Mucosa of rectum (tissue), 2 donors: Measurements from ENCODE around the gene PRKAR2B.

Experiments
- H3K27ac ChIP-seq, 2 donors: one replicate each; pipeline ENCODE4 v1.7.0; 2013; ENCODE audit warnings: inconsistent platforms in 2 of 2, low read depth in 2 of 2, low read length in 2 of 2
- H3K27me3 ChIP-seq, 2 donors: one replicate each; pipeline ENCODE4 v1.7.0; 2013; ENCODE audit warnings: low read length in 2 of 2; ENCODE audit not compliant: control insufficient read depth in 2 of 2, insufficient read depth in 2 of 2
- H3K36me3 ChIP-seq, 2 donors: one replicate each; pipeline ENCODE4 v1.7.0; 2013; ENCODE audit warnings: low read length in 2 of 2; ENCODE audit not compliant: control insufficient read depth in 2 of 2, insufficient read depth in 2 of 2
- H3K4me1 ChIP-seq, 2 donors: one replicate each; pipeline ENCODE4 v1.7.0; 2013; ENCODE audit warnings: low read length in 2 of 2, mild to moderate bottlenecking in 1 of 2; ENCODE audit not compliant: control insufficient read depth in 2 of 2, insufficient read depth in 2 of 2
- H3K4me3 ChIP-seq, 2 donors: one replicate each; pipeline ENCODE4 v1.7.0; 2013; ENCODE audit warnings: low read length in 2 of 2
- H3K9ac ChIP-seq, 2 donors: one replicate each; pipeline ENCODE4 v1.7.0; 2013; ENCODE audit warnings: low read length in 2 of 2, low read depth in 1 of 2, mild to moderate bottlenecking in 1 of 2
- H3K9me3 ChIP-seq, 2 donors: one replicate each; pipeline ENCODE4 v1.7.0; 2013; ENCODE audit warnings: low read length in 2 of 2; ENCODE audit not compliant: control insufficient read depth in 2 of 2
- donor health status: healthy.
- donor health status: Normal muscosa, but diverticular disease.

PRKAR2B gene

DNA sequence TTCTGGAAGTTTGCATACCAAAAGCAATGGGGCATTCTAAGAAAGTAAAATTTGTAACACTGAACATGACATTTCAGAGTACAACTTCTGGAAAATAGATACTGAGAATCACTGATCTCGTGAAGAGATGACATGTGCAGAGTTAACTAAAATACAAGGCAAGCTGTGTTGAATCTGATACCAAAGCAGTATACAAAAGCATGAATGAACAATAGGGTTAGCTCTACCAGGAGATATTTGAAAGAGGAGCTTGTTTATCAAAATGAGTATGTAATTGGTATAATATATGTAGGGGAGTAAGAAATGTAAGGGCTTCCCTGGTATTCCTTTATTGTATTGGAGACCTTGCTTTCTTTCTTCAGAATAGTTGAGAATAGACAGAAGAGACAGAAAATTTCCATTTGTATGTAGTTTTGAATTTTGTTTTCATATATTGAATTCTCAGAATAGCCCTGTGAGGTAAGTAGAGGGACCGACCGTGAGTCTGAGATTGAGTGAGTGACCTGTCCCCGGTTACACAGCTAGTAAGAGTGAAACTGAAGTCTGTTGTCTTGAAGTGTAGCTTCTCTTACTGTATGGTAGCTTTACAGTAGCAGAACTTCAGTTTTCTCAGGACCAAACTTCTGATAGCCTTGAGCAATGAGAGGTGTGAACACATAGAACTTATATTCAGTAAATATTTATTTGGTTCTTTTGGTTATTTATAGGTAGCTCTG is 129.3 kb downstream of the PRKAR2B start:
- Histone ChIP-seq H3K36me3 (peaks cover 0 to 4% of the 10 kb centered on the region in 2 donors), H3K9ac (no peak overlapping the region), H3K27ac (no peak overlapping the region), H3K4me1 (peaks cover 9 to 10% of the 10 kb centered on the region in 2 donors), H3K4me3 (no peak overlapping the region), H3K9me3 (no peaks in the 10 kb centered on the region), H3K27me3 (no peaks in the 10 kb centered on the region)

GRCh38 chr7:107179326-107180164 is 135.0 kb downstream of the PRKAR2B start:
- H3K27me3 ChIP-seq = no peaks in the 10 kb centered on the region
- no peaks in the 10 kb centered on the region for H3K9me3 ChIP-seq
- no peak overlapping the region for H3K9ac ChIP-seq
- no peak overlapping the region for H3K27ac ChIP-seq
- H3K4me3 ChIP-seq = no peak overlapping the region
- peaks cover 4 to 12% of the 10 kb centered on the region in 2 donors for H3K4me1 ChIP-seq
- H3K36me3 ChIP-seq = peaks cover 20 to 23% of the 10 kb centered on the region in 2 donors

DNA sequence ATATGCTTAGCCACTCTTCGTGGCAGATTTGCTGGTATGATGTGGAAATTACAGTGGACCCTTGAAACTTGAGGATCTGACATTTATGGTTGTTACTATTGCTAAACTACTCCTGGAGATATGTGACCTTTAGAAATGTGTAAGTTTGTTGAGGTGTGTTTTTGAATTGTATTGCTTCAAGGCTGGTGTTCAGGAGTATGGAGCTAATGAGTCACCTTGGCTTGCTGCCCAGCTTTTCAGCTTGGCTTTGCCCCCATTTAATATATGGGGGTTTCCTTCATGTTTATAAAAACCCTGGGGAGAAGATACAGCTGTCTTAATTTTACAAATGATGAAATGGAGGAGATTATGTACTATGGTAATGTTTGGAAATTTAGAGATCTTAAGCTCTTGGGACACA is 135.9 kb downstream of the PRKAR2B start:
- no peak overlapping the region for H3K4me3 ChIP-seq
- H3K9ac ChIP-seq = no peak overlapping the region
- peaks cover 26 to 28% of the 10 kb centered on the region in 2 donors for H3K36me3 ChIP-seq
- no peak overlapping the region for H3K27ac ChIP-seq
- H3K9me3 ChIP-seq = no peaks in the 10 kb centered on the region
- H3K27me3 ChIP-seq = no peaks in the 10 kb centered on the region
- H3K4me1 ChIP-seq = peaks cover 4 to 12% of the 10 kb centered on the region in 2 donors

- Histone ChIP-seq H3K9ac (no peak overlapping the region), H3K27me3 (no peaks in the 10 kb centered on the region), H3K27ac (no peak overlapping the region), H3K4me1 (peaks cover 4 to 12% of the 10 kb centered on the region in 2 donors), H3K36me3 (peaks cover 26 to 35% of the 10 kb centered on the region in 2 donors), H3K9me3 (no peaks in the 10 kb centered on the region), H3K4me3 (no peak overlapping the region)
Observed at GRCh38 chr7:107181172-107181571, 136.7 kb downstream of the PRKAR2B start.

DNA sequence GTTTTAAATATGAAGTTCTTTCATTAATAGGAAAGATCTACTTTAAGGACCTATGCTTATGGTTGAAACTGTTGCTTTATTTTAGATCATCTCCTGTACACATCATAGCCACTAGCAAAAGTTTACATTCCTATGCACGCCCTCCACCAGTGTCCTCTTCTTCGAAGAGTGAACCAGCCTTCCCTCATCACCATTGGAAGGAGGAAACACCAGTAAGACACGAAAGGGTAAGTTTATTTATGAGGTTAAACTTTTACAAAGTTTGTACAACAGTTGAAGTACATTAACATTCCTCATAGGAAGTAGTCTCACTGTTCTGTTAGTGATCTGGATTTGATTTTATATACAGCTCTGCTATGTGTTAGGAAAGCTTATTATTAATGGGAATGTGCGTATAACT is 141.2 kb downstream of the PRKAR2B start:
- H3K4me3 ChIP-seq = no peak overlapping the region
- peaks cover 49 to 65% of the 10 kb centered on the region in 2 donors for H3K36me3 ChIP-seq
- no peaks in the 10 kb centered on the region for H3K9me3 ChIP-seq
- no peaks in the 10 kb centered on the region for H3K27me3 ChIP-seq
- no peak overlapping the region for H3K9ac ChIP-seq
- peaks cover 0 to under 1% of the 10 kb centered on the region in 2 donors for H3K4me1 ChIP-seq
- no peak overlapping the region for H3K27ac ChIP-seq

- Histone ChIP-seq H3K27ac (no peak overlapping the region), H3K36me3 (peaks cover 51 to 67% of the 10 kb centered on the region in 2 donors)
Observed at GRCh38 chr7:107186240-107186639, 141.7 kb downstream of the PRKAR2B start.

GRCh38 chr7:107187774-107188173 is 143.3 kb downstream of the PRKAR2B start:
- peaks cover 56 to 67% of the 10 kb centered on the region in 2 donors for H3K36me3 ChIP-seq
- no peak overlapping the region for H3K27ac ChIP-seq
- no peak overlapping the region for H3K4me3 ChIP-seq
- no peaks in the 10 kb centered on the region for H3K4me1 ChIP-seq
- H3K9me3 ChIP-seq = no peaks in the 10 kb centered on the region
- H3K9ac ChIP-seq = no peak overlapping the region
- H3K27me3 ChIP-seq = no peaks in the 10 kb centered on the region

More at GRCh38 chr7:107186240-107186639, 141.7 kb downstream of the PRKAR2B start:
- Histone ChIP-seq H3K9me3 (no peaks in the 10 kb centered on the region), H3K27me3 (no peaks in the 10 kb centered on the region), H3K4me3 (no peak overlapping the region), H3K4me1 (no peaks in the 10 kb centered on the region), H3K9ac (no peak overlapping the region)

DNA sequence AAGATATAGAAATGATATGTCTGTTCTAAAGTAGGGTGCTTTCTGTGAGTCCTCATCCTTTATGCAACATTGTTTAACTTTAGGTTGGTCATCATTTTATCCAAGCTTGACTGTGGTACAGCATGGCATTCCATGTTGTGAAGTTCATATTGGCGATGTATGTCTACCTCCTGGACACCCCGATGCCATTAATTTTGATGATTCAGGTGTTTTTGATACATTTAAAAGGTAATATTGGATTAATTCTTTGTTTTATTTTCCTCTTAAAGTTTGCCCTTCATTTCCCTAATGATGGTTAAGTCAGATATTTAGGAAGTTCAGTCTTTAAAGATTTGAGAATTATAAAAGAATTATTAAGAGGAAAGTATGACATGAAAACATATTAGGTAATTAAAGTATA is 145.6 kb downstream of the PRKAR2B start:
- H3K36me3 ChIP-seq = peaks cover 52 to 61% of the 10 kb centered on the region in 2 donors
- no peaks in the 10 kb centered on the region for H3K9me3 ChIP-seq
- H3K9ac ChIP-seq = no peak overlapping the region
- no peak overlapping the region for H3K4me3 ChIP-seq
- H3K27ac ChIP-seq = no peak overlapping the region
- H3K27me3 ChIP-seq = no peaks in the 10 kb centered on the region
- no peaks in the 10 kb centered on the region for H3K4me1 ChIP-seq

GRCh38 chr7:107194052-107194451 is 149.5 kb downstream of the PRKAR2B start:
- Histone ChIP-seq H3K9me3 (no peaks in the 10 kb centered on the region), H3K4me1 (no peaks in the 10 kb centered on the region), H3K27me3 (no peaks in the 10 kb centered on the region), H3K9ac (no peak overlapping the region), H3K36me3 (peaks cover 64 to 65% of the 10 kb centered on the region in 2 donors), H3K4me3 (no peak overlapping the region), H3K27ac (no peak overlapping the region)
